ENCODE measurements around the gene C1QB. TPM values are rescaled to one million over a fixed set of nuclear protein-coding genes. Genes with fewer than 3 reads are reported as not detected.

The C1QB gene
- total RNA-seq, 1 donor from 2014 or later: 4.8 TPM

- no peak for DNase-seq
These were observed 17.6 kb upstream of the C1QB start for GRCh38 chr1:22635436-22635835.

GRCh38 chr1:22636353-22636752, 16.7 kb upstream of the C1QB start, which contains the start of gene C1QA:
TSS of gene C1QA (plus strand) at chr1:22636628. CDS start at chr1:22637617, 989 bp downstream.
- no peak for DNase-seq

- no peak for DNase-seq
These were observed 16.1 kb upstream of the C1QB start for GRCh38 chr1:22636927-22637326.

GRCh38 chr1:22637907-22638445, 15.1 kb upstream of the C1QB start:
- DNase-seq: no peak

GRCh38 chr1:22638476-22639234, 14.4 kb upstream of the C1QB start:
- no peak for DNase-seq

- no peak for DNase-seq
These were observed 13.8 kb upstream of the C1QB start for GRCh38 chr1:22639286-22639685.

- no peak for DNase-seq
These were observed 11.8 kb upstream of the C1QB start for GRCh38 chr1:22641247-22641646.

GRCh38 chr1:22641906-22642636, 11.0 kb upstream of the C1QB start:
- peak; percentile 34 for DNase-seq

GRCh38 chr1:22643381-22643780, 9.7 kb upstream of the C1QB start, which contains the start of gene C1QC:
TSS of gene C1QC (plus strand) at chr1:22643633. CDS start at chr1:22644024, 391 bp downstream.
- no peak for DNase-seq

GRCh38 chr1:22643928-22644327, 9.1 kb upstream of the C1QB start:
- no peak for DNase-seq

- no peak for DNase-seq
These were observed 7.1 kb upstream of the C1QB start for GRCh38 chr1:22645931-22646330.

- no peak for DNase-seq
These were observed 6.7 kb upstream of the C1QB start for GRCh38 chr1:22646384-22646783.

- no peak for DNase-seq
These were observed 2.8 kb upstream of the C1QB start for GRCh38 chr1:22650089-22650693.

GRCh38 chr1:22651941-22652856, 837 bp upstream of the C1QB start:
- DNase-seq: no peak

- DNase-seq: no peak
These were observed 1.7 kb downstream of the C1QB start for GRCh38 chr1:22654692-22655091.

- DNase-seq: no peak
These were observed 5.5 kb downstream of the C1QB start for GRCh38 chr1:22658385-22659163.

GRCh38 chr1:22660716-22661241, 7.7 kb downstream of the C1QB start:
- DNase-seq: no peak

GRCh38 chr1:22661880-22662279, 8.8 kb downstream of the C1QB start:
- DNase-seq: no peak

- DNase-seq: no peak
These were observed 9.3 kb downstream of the C1QB start for GRCh38 chr1:22662318-22662717.

GRCh38 chr1:22662986-22663408, 10.0 kb downstream of the C1QB start:
- DNase-seq: no peak

GRCh38 chr1:22665752-22666151, 12.7 kb downstream of the C1QB start:
- no peak for DNase-seq

Data from occipital lobe (tissue), 2 donors.